CD4-positive, alpha-beta memory T cell (primary cell): ENCODE data around the gene ANXA9. TPM values are rescaled to one million over a fixed set of nuclear protein-coding genes. Genes with fewer than 3 reads are reported as not detected.

Experiments
- CTCF ChIA-PET: fragments of 350-600 bp; sonication (Branson Sonifier 250); formaldehyde crosslinking; loops from one replicate; lab custom pipeline; 2021; ENCODE audit warnings: inconsistent platforms; ENCODE audit not compliant: partially characterized antibody; lab: Charles Lee
- POLR2A ChIA-PET: fragments of 350-600 bp; sonication (Branson Sonifier 250); formaldehyde crosslinking; loops from one replicate; lab custom pipeline; 2021; ENCODE audit not compliant: partially characterized antibody; lab: Charles Lee
- DNase-seq, 5 donors: peaks; one replicate each; pipeline versions ENCODE4 v3.0.0 to v3.0.0-alpha.2; 2020 to 2022; ENCODE audit warnings: mixed read lengths in 1 of 5
- H3K27ac ChIP-seq: one replicate; pipeline ENCODE4 v1.7.0; 2013; ENCODE audit warnings: low read depth, low read length
- H3K27me3 ChIP-seq: 2 replicates; pipeline ENCODE4 v1.7.0; 2013; ENCODE audit warnings: mild to moderate bottlenecking, low read length, moderate library complexity; ENCODE audit not compliant: insufficient read depth
- H3K36me3 ChIP-seq: 2 replicates; pipeline ENCODE4 v1.7.0; 2013; ENCODE audit warnings: mild to moderate bottlenecking, low read length, moderate library complexity; ENCODE audit not compliant: insufficient read depth
- H3K4me1 ChIP-seq: 2 replicates; pipeline ENCODE4 v1.7.0; 2013; ENCODE audit warnings: mild to moderate bottlenecking, low read length, moderate library complexity; ENCODE audit not compliant: insufficient read depth
- H3K4me3 ChIP-seq, 2 donors: one replicate each; pipeline ENCODE4 v1.7.0; 2013; ENCODE audit warnings: low read length in 2 of 2, mild to moderate bottlenecking in 1 of 2
- H3K9me3 ChIP-seq, 2 donors: one replicate each; pipeline ENCODE4 v1.7.0; 2013; ENCODE audit warnings: low read length in 2 of 2, control low read depth in 1 of 2; ENCODE audit not compliant: control insufficient read depth in 1 of 2
- H3K27ac Mint-ChIP-seq, 7 donors: one replicate each; pipeline ENCODE4 v1.8.0; 2020 to 2021; ENCODE audit warnings: mixed read lengths in 7 of 7, mild to moderate bottlenecking in 6 of 7, inconsistent platforms in 3 of 7, moderate library complexity in 3 of 7
- H3K27me3 Mint-ChIP-seq, 2 donors: one replicate each; pipeline ENCODE4 v1.8.0; 2020 to 2021; ENCODE audit warnings: mixed read lengths in 2 of 2
- H3K36me3 Mint-ChIP-seq, 2 donors: one replicate each; pipeline ENCODE4 v1.8.0; 2020 to 2021; ENCODE audit warnings: mixed read lengths in 2 of 2, inconsistent platforms in 1 of 2, mild to moderate bottlenecking in 1 of 2
- H3K4me1 Mint-ChIP-seq, 4 donors: one replicate each; pipeline ENCODE4 v1.8.0; 2020 to 2021; ENCODE audit warnings: mixed read lengths in 4 of 4, mild to moderate bottlenecking in 1 of 4
- H3K4me3 Mint-ChIP-seq, 8 donors: one replicate each; pipeline ENCODE4 v1.8.0; 2020 to 2021; ENCODE audit warnings: mixed read lengths in 8 of 8, mild to moderate bottlenecking in 7 of 8, moderate library complexity in 6 of 8, inconsistent platforms in 3 of 8
- H3K9me3 Mint-ChIP-seq, 8 donors: one replicate each; pipeline ENCODE4 v1.8.0; 2020 to 2021; ENCODE audit warnings: mixed read lengths in 8 of 8, mild to moderate bottlenecking in 5 of 8, inconsistent platforms in 3 of 8, moderate library complexity in 1 of 8
- intact Hi-C: fragments of 100-400 bp; cut with micrococcal nuclease; formaldehyde crosslinking; loops from one replicate; pipeline ENCODE4 v1.15.1; 2023
- polyA plus RNA-seq, 2 donors: library from polyadenylated mRNA; unstranded; fragments of 300-500 nt; fragmentation: Illumina TruSeq; gene quantifications; one replicate each; pipeline ENCODE4 v1.2.3, GENCODE V29; 2021
- total RNA-seq, 2 experiments: library from RNA; stranded (reverse); gene quantifications; one replicate each; pipeline ENCODE4 v1.2.3, GENCODE V29; 2021

ANXA9 gene
- total and polyA plus RNA-seq, 4 experiments from 2014 or later, result 0.17 to 0.33 (median 0.23) TPM; not detected in 1

GRCh38 chr1:150969626-150970025, 12.5 kb upstream of the ANXA9 start:
- Mint-ChIP-seq H3K4me3 (no peak overlapping the region), H3K27me3 (no peaks in the 10 kb centered on the region), H3K27ac (peak overlapping the region in 2 of 7 donors; percentile 47 to 95), H3K9me3 (peaks cover 0 to 1% (median 0%) of the 10 kb centered on the region in 8 donors), H3K36me3 (peaks cover 28 to 52% of the 10 kb centered on the region in 2 donors), H3K4me1 (peaks cover 28 to 42% (median 33%) of the 10 kb centered on the region in 4 donors)
- no peaks in the 10 kb centered on the region for H3K27me3 ChIP-seq
- H3K36me3 ChIP-seq, result peaks cover 36% of the 10 kb centered on the region
- CTCF ChIA-PET, result interaction anchor here (1.0 to 3.0 kb wide), 4 partner anchors 11 to 48 kb away, joined by 4 to 26 read pairs (median 8); partner anchors contain the start of gene ANXA9
- H3K27ac ChIP-seq, result no peak overlapping the region
- intact Hi-C loops, result loop anchor here (10.0 kb wide), 1 partner anchor 505 kb away; no protein-coding TSS in a partner anchor
- POLR2A ChIA-PET, result interaction anchor here (1.4 kb wide), 1 partner anchor 12 kb away, joined by 5 read pairs; no protein-coding TSS in a partner anchor
- no peaks in the 10 kb centered on the region for H3K9me3 ChIP-seq
- peaks cover 37% of the 10 kb centered on the region for H3K4me1 ChIP-seq
- no peak for DNase-seq
- no peak overlapping the region for H3K4me3 ChIP-seq

GRCh38 chr1:150970808-150971582, 11.1 kb upstream of the ANXA9 start:
- CTCF ChIA-PET, result interaction anchor here (1.8 to 3.0 kb wide), 3 partner anchors 9 to 49 kb away, joined by 6 to 26 read pairs (median 11); partner anchors contain the start of gene ANXA9
- H3K4me3 Mint-ChIP-seq, result peak overlapping the region in 6 of 8 donors; percentile 35 to 95 (median 78)
- Histone ChIP-seq H3K36me3 (peaks cover 29% of the 10 kb centered on the region), H3K4me3 (no peak overlapping the region), H3K27ac (no peak overlapping the region), H3K27me3 (no peaks in the 10 kb centered on the region), H3K9me3 (no peaks in the 10 kb centered on the region), H3K4me1 (peaks cover 46% of the 10 kb centered on the region)
- intact Hi-C loops, result loop anchor here (10.0 kb wide), 1 partner anchor 506 kb away; no protein-coding TSS in a partner anchor
- H3K9me3 Mint-ChIP-seq, result peaks cover 0 to 1% (median 0%) of the 10 kb centered on the region in 8 donors
- H3K27ac Mint-ChIP-seq, result peak overlapping the region; percentile 77 to 95 (median 92)
- POLR2A ChIA-PET, result interaction anchor here (1.0 to 1.4 kb wide), 2 partner anchors 14 to 44 kb away, joined by 3 to 5 read pairs; no protein-coding TSS in a partner anchor
- H3K27me3 Mint-ChIP-seq, result no peaks in the 10 kb centered on the region
- no peak for DNase-seq
- peaks cover 29 to 50% (median 39%) of the 10 kb centered on the region in 4 donors for H3K4me1 Mint-ChIP-seq
- peaks cover 25 to 44% of the 10 kb centered on the region in 2 donors for H3K36me3 Mint-ChIP-seq

DNA sequence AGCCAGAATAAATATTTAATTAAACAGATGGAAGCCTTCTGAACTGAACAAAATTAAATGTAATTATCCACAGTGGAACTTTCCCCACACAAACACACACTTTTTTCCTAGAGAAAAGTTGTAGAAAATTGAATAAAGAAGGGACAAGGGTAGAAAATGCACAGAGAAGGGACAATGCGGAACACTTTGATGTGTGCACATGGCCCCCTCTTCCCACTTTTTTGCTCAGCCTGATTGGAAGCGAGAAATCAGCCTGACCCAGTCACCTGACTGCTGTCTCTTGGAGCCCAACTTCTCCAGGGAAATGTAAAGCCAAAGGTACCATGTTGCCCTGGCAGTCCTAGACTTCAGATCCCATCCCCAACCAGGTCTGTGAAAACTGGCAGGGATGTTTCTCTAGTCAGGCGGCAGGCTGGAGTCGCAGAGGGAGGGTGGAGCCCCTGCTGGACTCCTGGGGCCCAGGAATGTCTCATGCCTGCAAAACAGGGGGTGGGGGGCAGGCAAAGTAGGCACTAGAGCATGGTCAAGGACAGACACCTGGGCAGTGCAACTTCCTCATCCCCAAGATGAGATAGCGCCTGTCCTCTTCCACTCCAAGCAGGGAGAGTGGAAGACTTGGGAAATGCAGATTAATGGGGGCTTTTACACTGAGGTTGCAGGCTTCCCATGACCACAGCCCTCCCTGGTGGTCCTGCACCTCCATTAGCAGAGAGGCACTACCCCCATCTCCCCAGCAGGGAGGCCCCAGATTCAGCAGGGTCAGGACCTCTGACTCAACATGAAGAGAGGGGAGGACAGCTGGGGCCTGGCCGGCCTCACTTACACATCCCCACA, 10.3 kb upstream of the ANXA9 start:
- H3K9me3 ChIP-seq, result no peaks in the 10 kb centered on the region
- DNase-seq, result no peak
- peaks cover 36 to 58% (median 45%) of the 10 kb centered on the region in 4 donors for H3K4me1 Mint-ChIP-seq
- H3K9me3 Mint-ChIP-seq, result peaks cover 0 to 1% (median 0%) of the 10 kb centered on the region in 8 donors
- peak overlapping the region in 7 of 8 donors; percentile 58 to 95 (median 89) for H3K4me3 Mint-ChIP-seq
- H3K27me3 Mint-ChIP-seq, result no peaks in the 10 kb centered on the region
- ChIA-PET POLR2A (interaction anchor here (0.6 to 1.0 kb wide), 2 partner anchors 38 to 45 kb away, joined by 3 to 4 read pairs; no protein-coding TSS in a partner anchor), CTCF (interaction anchor here (1.8 to 3.0 kb wide), 3 partner anchors 9 to 50 kb away, joined by 6 to 26 read pairs (median 11); partner anchors contain the start of gene ANXA9)
- H3K36me3 Mint-ChIP-seq, result peaks cover 17 to 36% of the 10 kb centered on the region in 2 donors
- intact Hi-C loops, result loop anchor here (10.0 kb wide), 1 partner anchor 507 kb away; no protein-coding TSS in a partner anchor
- peaks cover 21% of the 10 kb centered on the region for H3K36me3 ChIP-seq
- no peaks in the 10 kb centered on the region for H3K27me3 ChIP-seq
- peaks cover 53% of the 10 kb centered on the region for H3K4me1 ChIP-seq
- H3K27ac ChIP-seq, result peak overlapping the region; percentile 84
- H3K27ac Mint-ChIP-seq, result peak overlapping the region; percentile 91 to 95 (median 92)
- H3K4me3 ChIP-seq, result no peak overlapping the region

DNA sequence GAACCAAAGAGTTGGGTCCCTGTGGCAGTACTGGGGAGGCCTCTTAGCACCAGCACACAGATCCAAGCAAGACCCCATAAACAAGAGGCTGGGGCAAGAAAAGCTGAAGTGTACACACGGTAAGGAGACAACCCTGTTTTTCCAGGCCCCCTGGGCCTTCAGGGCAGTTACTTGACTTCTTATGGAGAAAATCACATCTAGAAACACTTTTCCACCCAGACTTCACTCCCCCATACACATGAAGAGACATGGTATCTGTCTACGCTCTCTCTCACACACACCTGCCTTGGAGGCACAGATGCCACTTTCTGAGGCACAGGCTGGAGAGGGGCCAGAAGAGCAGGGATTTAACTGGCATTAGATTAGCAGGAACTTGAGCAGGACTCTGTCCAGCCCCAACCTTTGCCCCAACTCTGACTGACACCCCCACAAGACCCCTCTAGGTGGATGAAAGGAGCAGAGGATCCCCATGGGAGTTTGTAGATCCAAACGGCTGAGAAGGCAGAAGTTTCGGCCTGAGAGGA, 9.6 kb upstream of the ANXA9 start:
- peaks cover 0 to 1% (median 0%) of the 10 kb centered on the region in 8 donors for H3K9me3 Mint-ChIP-seq
- Histone ChIP-seq H3K9me3 (no peaks in the 10 kb centered on the region), H3K4me1 (peaks cover 60% of the 10 kb centered on the region), H3K36me3 (peaks cover 14% of the 10 kb centered on the region), H3K4me3 (peak overlapping the region in 1 of 2 donors; percentile 78), H3K27ac (peak overlapping the region; percentile 84), H3K27me3 (no peaks in the 10 kb centered on the region)
- no peak for DNase-seq
- CTCF ChIA-PET, result no interaction called here
- intact Hi-C loops, result loop anchor here (10.0 kb wide), 1 partner anchor 508 kb away; no protein-coding TSS in a partner anchor
- H3K36me3 Mint-ChIP-seq, result peaks cover 13 to 29% of the 10 kb centered on the region in 2 donors
- POLR2A ChIA-PET, result interaction anchor here (0.6 kb wide), 1 partner anchor 38 kb away, joined by 4 read pairs; no protein-coding TSS in a partner anchor
- peak overlapping the region; percentile 86 to 95 (median 89) for H3K4me3 Mint-ChIP-seq
- peaks cover 43 to 65% (median 51%) of the 10 kb centered on the region in 4 donors for H3K4me1 Mint-ChIP-seq
- no peaks in the 10 kb centered on the region for H3K27me3 Mint-ChIP-seq
- peak overlapping the region; percentile 91 to 95 (median 92) for H3K27ac Mint-ChIP-seq

- Histone ChIP-seq H3K4me3 (peak overlapping the region; percentile 78 to 83), H3K27ac (peak overlapping the region; percentile 84), H3K27me3 (no peaks in the 10 kb centered on the region), H3K9me3 (no peaks in the 10 kb centered on the region), H3K4me1 (peaks cover 65% of the 10 kb centered on the region), H3K36me3 (peaks cover 5% of the 10 kb centered on the region)
- H3K4me1 Mint-ChIP-seq, result peaks cover 45 to 67% (median 54%) of the 10 kb centered on the region in 4 donors
- CTCF ChIA-PET, result interaction anchor here (1.0 to 15.8 kb wide), 6 partner anchors 8 to 412 kb away, joined by 3 to 255 read pairs (median 3); partner anchors contain the start of gene MINDY1
- H3K9me3 Mint-ChIP-seq, result no peaks in the 10 kb centered on the region
- DNase-seq, result no peak
- peaks cover 5 to 21% of the 10 kb centered on the region in 2 donors for H3K36me3 Mint-ChIP-seq
- intact Hi-C loops, result loop anchor here (10.0 kb wide), 1 partner anchor 509 kb away; no protein-coding TSS in a partner anchor
- H3K27me3 Mint-ChIP-seq, result no peaks in the 10 kb centered on the region
- H3K27ac Mint-ChIP-seq, result peak overlapping the region; percentile 91 to 95 (median 92)
- H3K4me3 Mint-ChIP-seq, result peak overlapping the region; percentile 86 to 95 (median 89)
- POLR2A ChIA-PET, result interaction anchor here (0.6 to 4.1 kb wide), 21 partner anchors 9 to 410 kb away, joined by 3 to 30 read pairs (median 4); partner anchors contain the start of genes ARNT, CDC42SE1, ENSA and GOLPH3L
Observed at GRCh38 chr1:150973258-150973835, 8.7 kb upstream of the ANXA9 start.
